HG03520 (cell line): ENCODE data around the gene C1orf185.
"Not testable (repeated sequence)": the region's sequence is repeated elsewhere in the genome, so short reads cannot be mapped to it uniquely, and the experiment has no call there.

ENCODE experiments used
- ATAC-seq: cut with Tn5 transposase; IDR thresholded peaks from one replicate; pipeline ENCODE4 v1.9.1; 2021; ENCODE audit warnings: mild to moderate bottlenecking, moderate library complexity; ENCODE audit not compliant: unreplicated experiment

Gene C1orf185

DNA sequence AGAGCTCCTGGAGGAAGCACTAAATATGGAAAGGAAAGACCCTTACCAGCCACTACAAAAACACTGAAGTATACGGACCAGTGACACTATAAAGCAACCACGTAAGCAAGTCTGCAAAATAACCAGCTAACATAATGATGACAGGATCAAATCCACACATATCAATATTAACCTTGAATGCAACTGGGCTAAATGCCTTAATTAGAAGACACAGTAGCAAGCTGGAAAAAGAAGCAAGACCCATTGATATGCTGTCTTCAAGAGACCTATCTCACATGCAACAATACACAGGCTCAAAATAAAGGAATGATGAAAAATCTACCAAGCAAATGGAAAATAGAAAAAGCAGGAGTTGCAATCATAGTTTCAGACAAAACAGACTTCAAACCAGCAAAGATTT, 31.0 kb downstream of the C1orf185 start:
- ATAC-seq, result no peak

DNA sequence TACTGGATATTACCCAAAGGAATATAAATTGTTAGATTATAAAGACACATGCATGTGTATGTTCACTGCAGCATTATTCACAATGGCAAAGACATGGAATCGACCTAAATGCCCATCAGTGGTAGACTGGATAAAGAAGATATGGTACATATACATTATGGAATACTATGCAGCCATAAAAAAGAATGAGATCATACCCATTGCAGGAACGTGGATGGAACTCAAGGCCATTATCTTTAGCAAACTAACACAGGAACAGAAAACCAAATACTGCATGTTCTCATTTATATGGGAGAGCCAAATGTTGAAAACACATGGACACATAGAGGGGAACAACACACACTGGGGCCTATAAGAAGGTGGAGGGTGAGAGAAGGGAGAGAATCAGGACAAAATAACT, 35.7 kb downstream of the C1orf185 start:
- not testable (repeated sequence) for ATAC-seq

DNA sequence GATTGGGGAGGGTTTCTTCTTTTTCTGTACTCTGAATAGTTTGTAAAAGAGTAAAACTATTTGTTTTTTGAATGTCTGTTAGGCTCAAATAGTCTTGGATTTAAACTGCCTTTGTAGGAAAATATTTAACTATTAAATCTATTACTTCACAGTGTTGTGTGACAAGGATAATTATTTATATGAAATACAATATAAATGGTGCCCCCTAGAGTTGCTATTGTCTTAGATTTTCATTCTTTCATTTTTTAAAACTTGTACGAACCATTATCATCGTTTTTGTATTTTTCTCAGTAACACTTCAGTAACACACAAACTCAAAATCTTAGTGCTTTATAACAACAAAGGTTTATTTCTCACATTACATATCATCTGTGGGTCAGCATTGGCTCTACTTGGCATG, 37.4 kb downstream of the C1orf185 start:
- no peak for ATAC-seq

DNA sequence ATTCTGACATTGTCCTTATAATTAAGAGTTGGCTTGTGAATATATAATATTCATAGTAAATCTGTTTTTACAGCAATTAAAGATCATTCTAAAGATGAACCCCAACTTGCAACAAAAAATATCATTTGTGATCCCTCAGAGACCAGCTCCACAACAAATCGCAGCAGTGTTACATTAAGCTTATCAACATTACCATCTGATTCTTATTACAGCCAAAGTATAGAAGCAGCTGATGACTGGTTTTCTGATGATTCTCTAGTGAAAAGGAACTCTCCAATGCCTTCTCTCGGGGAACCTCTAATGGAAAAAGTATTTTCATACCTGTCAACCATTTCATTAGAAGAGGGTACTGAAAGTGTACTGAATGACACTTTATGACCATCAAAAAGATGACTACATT, 45.4 kb downstream of the C1orf185 start:
- ATAC-seq, result no peak

DNA sequence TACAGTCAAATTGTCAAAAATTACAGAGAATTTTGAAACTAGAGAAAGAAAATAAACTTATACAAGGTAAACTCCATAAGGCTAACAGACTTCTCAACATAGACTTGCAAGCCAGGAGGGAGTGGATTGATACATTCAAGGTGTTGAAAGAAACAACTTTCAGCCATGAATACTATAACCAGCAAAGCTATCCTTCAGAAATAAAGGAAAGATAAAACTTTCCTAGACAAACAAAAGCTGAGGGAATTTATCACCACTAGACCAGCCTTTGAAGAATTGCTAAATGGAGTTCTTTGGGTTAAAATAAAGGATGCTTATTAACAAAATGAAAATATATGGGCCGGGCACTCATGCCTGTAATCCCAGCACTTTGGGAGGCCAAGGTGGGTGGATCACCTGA, 52.7 kb downstream of the C1orf185 start:
- ATAC-seq, result no peak

DNA sequence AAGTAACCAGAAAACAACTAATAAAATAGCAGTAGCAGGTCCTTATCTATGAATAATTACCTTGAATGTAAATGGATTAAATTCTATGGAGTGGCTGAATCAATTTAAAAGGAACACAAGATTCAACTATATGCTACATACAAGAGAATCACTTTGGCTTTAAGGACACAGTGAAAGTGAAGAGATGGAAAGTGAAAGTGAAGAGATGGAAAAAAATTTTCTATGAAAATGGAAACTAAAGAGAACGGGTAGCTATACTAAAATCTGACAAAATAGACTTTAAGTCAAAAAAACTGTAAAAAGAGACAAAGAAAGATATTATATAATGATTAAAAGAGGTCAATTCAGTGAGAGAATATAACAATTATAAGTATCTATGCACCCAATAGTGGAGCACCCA, 54.7 kb downstream of the C1orf185 start:
- ATAC-seq, result no peak

DNA sequence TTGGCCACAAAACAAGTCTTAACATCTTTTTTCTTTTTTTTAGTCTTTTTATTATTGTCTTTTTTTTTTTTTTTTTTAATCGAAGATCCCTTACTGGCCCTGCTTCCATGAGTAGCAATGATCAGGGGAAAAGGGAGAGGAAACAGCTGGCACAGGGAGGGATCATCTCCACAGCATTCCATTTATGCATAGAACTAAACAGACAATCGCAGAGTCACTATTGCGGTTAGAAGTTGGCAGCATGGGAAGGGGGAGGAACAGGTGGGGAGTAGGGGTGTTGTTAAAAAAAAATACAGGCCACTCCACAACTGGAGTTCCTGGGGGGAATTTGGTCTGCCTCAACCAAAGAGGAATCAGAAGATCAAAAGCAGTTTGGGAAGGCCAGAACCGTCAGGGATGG, 55.4 kb downstream of the C1orf185 start:
- ATAC-seq, result no peak

DNA sequence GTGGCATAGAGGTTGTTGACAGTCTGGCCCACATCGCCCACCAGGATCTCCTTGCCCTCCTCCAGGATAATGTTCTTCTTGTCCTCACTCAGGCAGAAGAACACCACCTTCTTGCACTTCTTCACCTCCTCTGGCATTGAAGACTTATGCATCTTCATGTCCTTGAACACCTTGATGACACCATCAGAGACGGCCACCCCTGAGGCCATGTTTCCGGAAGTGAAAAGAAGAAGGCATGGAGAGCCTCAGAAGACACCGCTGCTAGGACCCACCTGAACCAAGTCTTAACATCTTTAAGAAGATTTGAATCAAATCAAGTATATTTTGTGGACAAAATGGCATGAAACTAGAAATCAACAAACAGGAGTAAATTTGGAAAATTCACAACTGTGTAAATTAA, 56.2 kb downstream of the C1orf185 start:
- ATAC-seq, result no peak

DNA sequence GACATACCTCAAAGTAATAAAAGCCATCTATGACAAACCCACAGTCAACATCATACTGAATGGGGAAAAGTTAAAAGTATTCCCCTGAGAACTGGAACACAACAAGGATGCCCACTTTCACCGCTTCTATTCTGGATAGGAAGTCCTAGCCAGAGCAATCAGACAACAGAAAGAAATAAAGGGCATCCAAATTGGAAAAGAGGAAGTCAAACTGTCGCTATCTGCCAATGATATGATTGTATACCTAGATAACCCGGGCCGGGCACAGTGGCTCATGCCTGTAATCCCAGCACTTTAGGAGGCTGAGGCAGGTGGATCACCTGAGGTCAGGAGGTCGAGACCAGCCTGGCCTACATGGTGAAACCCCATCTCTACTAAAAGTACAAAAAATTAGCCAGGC, 60.5 kb downstream of the C1orf185 start:
- ATAC-seq, result not testable (repeated sequence)

DNA sequence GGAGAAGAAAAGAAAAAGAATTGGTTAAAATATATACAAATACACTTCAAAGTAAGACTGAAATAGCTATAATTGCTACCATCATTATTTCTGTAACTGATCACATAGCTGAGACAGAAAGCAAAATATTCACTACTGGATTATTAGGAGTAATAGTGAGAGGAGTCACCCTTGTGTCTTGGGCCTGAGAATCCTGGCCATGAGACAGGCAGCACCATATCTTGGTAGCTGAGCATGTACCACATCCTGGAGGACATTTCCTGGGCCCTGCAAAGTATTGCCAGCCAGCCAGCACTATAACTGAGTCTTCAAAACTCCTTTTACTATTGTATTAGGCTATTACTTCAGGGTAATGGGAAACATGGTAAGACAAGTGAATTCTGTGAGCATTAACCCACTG, 63.5 kb downstream of the C1orf185 start:
- no peak for ATAC-seq

DNA sequence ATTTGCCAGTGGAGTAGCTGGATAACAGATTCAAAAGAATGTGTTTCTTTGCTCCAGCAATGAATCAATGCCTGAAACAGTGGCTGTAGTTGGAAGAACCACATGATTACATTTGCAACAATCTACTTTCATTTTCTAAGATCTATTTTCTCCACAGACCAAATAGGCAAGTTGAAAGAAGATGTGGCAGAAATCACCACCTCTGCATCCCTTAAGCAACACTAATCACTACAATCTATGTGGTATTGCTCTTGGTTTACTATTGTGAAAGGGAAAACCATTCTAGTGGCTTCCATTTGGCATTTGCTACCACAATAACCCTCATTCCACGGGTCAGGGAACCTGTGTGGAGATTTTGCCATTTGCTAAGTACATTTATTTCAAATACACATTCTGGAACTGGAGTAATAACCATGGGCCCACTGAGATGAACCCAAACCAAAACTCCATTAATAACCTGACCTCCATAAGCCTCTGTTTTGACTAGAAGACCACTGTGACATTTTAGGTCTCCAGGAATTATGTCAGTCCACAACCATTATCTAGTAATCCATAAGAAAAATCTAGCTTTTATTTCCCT, 66.3 kb downstream of the C1orf185 start:
- no peak for ATAC-seq

DNA sequence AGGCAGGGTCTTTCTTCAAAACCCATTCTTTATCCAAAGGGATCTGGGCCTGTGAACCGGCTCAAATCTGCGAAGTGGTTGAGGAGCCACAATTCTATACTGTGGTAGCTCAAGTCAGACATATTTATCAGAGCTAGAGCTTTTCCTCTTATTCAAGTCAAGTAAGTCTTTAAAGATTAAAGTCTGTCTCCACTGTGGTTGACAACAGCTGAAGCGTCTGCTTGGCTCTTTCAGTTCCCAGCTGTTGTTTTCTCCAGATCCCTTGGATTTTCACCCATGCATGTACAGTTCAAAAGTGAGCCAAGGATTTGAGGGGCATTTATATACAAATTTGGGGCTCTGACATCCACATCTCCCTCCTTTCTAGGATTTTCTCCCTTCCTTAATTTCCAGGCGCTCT, 66.9 kb downstream of the C1orf185 start:
- ATAC-seq, result no peak

DNA sequence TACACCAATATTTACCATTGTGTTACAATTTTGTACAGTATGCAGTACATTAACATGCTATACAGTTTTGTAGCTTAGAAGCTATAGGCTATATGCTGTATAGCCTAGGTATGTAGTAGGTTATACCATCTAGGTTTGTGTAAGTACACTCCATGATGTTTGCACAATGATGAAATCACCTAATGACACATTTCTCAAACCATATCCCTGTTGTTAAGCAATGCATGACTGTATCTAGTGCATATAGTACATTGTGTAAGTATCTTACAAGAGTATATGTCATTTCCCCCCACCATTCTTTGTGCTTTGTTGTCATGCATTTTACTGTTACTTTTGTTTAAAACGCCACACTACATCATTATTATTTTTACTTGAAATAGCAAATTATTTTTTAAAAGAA, 68.3 kb downstream of the C1orf185 start:
- no peak for ATAC-seq

DNA sequence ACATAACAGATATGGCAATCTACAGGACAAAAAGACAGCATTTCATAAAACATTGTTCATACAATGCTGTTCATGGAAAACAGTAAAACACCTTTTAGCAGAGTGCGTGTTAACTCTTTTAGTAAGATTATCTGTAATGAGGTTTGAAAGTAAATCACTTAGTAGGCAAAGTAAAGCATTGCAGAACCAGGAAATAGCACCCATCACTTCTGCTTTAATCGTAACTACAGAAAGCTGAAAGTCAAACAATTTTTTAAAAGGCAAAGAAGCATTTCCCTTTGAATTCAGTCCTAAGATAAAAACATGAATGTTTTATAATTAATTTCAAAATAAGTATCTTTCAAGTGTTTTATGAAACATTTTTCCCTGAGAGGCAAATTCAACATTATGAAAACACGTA, 70.8 kb downstream of the C1orf185 start:
- no peak for ATAC-seq

DNA sequence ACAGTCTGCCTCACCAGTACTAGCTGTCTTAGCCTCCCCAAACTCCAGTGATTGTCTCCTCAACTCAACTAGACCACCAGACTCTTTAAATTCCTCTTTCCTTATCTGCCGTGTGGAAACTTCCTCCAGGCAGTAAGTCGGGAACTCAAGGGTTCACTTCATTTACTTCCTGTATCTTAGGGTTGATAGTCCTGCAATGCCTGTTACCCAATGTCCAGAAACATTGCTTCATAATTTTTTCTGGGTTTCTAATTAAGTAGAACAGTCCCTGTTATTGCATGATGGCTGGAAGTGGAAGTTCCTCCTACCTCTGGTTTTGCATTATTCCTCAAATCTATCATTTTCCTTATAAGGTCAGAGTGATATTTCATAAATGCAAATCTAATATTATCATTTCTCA, 73.2 kb downstream of the C1orf185 start:
- ATAC-seq, result no peak

DNA sequence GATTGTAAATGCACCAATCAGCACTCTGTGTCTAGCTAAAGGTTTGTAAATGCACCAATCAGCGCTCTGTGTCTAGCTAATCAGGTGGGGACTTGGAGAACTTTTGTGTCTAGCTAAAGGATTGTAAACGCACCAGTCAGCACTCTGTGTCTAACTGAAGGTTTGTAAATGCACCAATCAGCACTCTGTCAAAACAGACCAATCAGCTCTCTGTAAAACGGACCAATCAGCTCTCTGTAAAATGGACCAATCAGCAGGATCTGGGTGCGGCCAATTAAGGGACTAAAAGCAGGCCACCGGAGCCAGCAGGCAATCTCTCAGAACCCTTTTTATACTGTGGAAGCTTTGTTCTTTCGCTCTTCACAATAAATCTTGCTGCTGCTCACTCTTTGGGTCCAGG, 76.0 kb downstream of the C1orf185 start:
- ATAC-seq, result not testable (repeated sequence)

DNA sequence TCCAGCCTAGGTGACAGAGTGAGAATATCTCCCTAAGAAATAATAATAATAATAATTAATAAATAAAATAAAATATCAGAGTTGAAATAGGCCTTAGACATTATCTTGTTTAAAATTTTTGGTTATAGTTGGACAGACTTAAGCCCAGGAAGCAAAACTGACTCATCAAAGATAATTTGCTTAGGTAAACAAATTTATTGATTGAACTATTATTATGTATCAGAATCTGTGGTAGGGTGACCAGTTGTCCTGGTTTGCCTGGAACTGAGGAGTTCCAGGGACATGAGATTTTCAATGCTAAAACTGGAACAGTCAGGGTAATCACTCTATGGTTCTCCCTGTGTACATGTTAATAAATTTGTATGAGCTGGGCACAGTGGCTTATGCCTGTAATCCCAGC, 86.2 kb downstream of the C1orf185 start:
- ATAC-seq, result no peak

DNA sequence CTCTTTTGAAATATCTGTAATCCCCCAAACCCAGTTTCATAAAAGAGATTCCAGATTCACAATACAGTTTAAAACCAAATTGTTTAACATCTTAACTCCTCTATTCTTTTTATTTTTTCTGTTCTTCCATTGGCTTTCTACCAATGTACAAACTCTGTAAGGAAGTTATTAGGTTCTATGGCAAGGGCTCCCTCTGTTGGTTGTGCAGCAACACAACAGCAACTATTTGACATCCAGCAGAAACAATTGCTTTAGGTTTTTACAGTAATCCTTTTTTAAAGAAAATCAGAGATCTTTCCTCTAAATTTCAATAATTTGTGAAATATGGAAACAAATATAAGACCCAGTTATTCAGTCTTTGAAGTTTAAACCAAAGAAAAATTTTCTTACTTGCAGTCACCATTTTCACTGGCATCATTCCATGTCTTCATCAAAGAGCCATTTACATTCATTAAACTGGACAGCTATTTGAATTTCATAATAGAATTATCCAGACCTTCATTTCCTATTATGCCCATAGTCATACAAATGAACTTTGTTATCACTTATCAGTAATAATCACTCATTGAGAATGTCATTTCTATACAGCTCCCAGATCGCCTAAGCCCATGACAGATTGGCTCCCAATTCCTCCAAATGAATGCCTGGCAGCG, 87.5 kb downstream of the C1orf185 start:
- no peak for ATAC-seq

DNA sequence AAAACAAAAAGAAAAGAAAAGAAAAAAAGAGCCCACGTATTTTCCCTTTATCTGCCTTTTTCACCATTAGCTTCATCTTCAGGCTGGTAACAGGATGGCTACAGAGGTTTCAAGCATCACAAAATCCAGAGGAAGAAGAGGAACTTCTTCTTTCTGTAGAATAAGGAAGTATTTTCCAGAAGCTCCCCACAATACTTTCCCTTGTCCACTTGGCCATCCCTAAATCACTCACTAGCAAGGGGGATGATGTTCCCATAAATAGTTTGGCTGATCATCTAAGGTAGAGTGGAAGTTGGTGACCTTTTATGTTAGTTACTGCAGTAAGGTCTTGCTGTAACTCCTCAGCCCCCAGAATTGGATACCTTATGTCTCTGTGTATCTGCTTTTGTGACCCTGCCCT, 88.9 kb downstream of the C1orf185 start:
- no peak for ATAC-seq

DNA sequence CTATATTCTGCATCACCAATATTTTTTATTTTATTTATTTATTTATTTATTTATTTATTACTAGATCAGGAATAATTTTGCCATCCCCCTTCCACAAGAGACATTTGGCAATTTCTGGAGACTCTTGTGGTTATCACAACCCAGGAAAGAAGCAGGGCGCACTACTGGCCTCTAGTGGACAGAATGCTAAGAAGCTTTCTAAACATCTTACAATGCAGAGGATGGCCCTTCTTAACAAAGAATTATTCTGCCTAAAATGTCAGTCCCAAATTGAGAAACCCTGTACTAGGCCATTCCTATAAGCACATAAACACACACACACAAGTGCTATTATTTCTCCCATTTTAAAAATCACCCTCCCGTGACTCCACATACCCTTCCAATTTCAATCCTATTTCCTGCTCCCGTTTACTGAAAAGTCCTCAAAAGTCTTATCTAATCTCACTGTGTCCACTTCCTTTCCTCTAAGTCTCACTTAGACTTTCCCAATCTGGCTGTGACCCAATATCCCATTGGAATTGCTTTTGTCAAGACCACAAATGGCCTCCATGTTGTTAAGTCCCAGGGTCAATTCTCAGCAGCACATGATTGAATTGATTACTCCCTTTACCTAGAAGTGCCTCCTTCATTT, 90.3 kb downstream of the C1orf185 start:
- ATAC-seq, result no peak

DNA sequence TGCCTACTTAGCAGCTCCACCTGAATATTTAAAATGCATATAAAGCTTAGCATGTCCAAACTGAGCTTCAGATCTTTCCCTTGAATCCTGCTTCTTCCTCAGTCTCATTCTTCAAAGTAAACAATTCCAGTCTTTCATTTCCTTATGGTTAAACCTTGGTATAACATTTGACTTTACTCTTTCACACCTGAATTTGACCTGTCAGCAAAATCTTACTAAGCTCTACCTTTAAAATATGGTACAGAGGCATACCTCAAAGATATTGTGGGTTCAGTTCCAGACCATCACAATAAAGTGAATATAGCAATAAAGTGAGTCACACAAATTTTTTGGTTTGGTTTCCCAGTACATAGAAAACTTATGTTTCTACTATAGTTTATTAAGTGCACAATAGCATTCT, 91.5 kb downstream of the C1orf185 start:
- ATAC-seq, result no peak
